Ovary (tissue), 9 donors: ENCODE measurements around the gene SH3RF3. TPM values are rescaled to one million over a fixed set of nuclear protein-coding genes. Genes with fewer than 3 reads are reported as not detected.

Source experiments
- DNase-seq, 5 donors: peaks; one replicate each; pipeline ENCODE4 v3.0.0-alpha.2; 2019 to 2020
- H3K27ac ChIP-seq, 2 donors: fragments of 200-600 bp; one replicate each; pipeline versions ENCODE4 v1.5.1 to v1.8.0; 2019 to 2022
- H3K27me3 ChIP-seq: fragments of 200-600 bp; one replicate; pipeline ENCODE4 v1.8.0; 2022
- H3K36me3 ChIP-seq: fragments of 200-600 bp; sonication (generic); one replicate; pipeline ENCODE4 v1.5.1; 2019
- H3K4me1 ChIP-seq: one replicate; pipeline ENCODE4 v1.8.1; 2013; ENCODE audit warnings: mild to moderate bottlenecking, moderate library complexity; ENCODE audit not compliant: insufficient read depth
- H3K4me3 ChIP-seq: fragments of 200-600 bp; sonication (generic); one replicate; pipeline ENCODE4 v1.5.1; 2017
- H3K9me3 ChIP-seq, 2 donors: fragments of 200-600 bp in 1 of 2; sonication (generic) in 1 of 2; one replicate each; pipeline versions ENCODE4 v1.5.1 to v1.8.1; 2013 to 2019; ENCODE audit warnings: mild to moderate bottlenecking in 1 of 2, moderate library complexity in 1 of 2
- EP300 ChIP-seq: sonication (generic); formaldehyde crosslinking; IDR thresholded peaks from one replicate; pipeline ENCODE4 v1.6.1; 2017; ENCODE audit warnings: antibody characterized with exemption
- POLR2A ChIP-seq: fragments of 450-650 bp; IDR thresholded peaks from one replicate; pipeline ENCODE4 v1.6.1; 2017; ENCODE audit warnings: antibody characterized with exemption, mild to moderate bottlenecking, moderate library complexity
- WGBS, 3 donors: extraction: QIAGEN DNeasy Blood & Tissue Kit in 1 of 3; methylation state at CpG; one replicate each; pipeline versions ENCODE4 v1.1.5 to v1.1.7; 2013 to 2017; 5-methylcytosine and 5-hydroxymethylcytosine counted together
- intact Hi-C, 4 donors: fragments of 100-400 bp; cut with DNase I; formaldehyde crosslinking; loops; one replicate each; pipeline versions ENCODE4 v1.11.0 to v1.15.1; 2022 to 2023
- polyA plus RNA-seq, 2 donors: library from polyadenylated mRNA; stranded (reverse); fragments of 200-250 nt in 1 of 2; fragments of 350-450 nt in 1 of 2; fragmentation: Illumina TruSeq in 1 of 2; extraction: RNeasy Lipid Tissue Mini Kit (QIAGEN cat#74804) in 1 of 2; gene quantifications; one replicate each; pipeline ENCODE4 v1.2.3, GENCODE V29; 2013 to 2014
- total RNA-seq, 7 donors: library from RNA; depleted of rRNA in 2 of 7; stranded (reverse); fragments of >200 nt in 2 of 7; fragmentation: NEBNext Ultra II Directional in 3 of 7; extraction: Animal tissue kit (Norgen Biotek cat#: 25700) in 3 of 7; gene quantifications; one replicate each; pipeline versions ENCODE4 v1.1.0 to v1.2.4, GENCODE V29; 2016 to 2023
- TF ChIP-seq, protein P1 (sequence below), 3 donors: fragments of 450-650 bp in 2 of 3; fragments of 200-600 bp in 1 of 3; IDR thresholded peaks; one replicate each; pipeline versions ENCODE4 v1.5.1 to v1.8.0; 2016 to 2022; ENCODE audit warnings: antibody characterized with exemption in 3 of 3, mild to moderate bottlenecking in 1 of 3
- donor health status: DM: no; HTN: no; CAD: no; lungs with moderate emphysema.
- donor health status: DM: no; HTN: no; CAD: no.
- donor health status: Bipolar disorder and iron deficiency.
- donor health status: DM: yes; HTN: yes; CAD: no.
- donor health status: DM: no; HTN: no; CAD: no.
- donor health status: DM: yes; HTN: yes; CAD: no.

SH3RF3 gene
- total and polyA plus RNA-seq, 9 donors, result 2.7 to 10.1 (median 4.5) TPM

GRCh38 chr2:109511168-109511567 lies 382.2 kb downstream of the SH3RF3 start:
- DNase-seq, result no peak
- Histone ChIP-seq H3K9me3 (no peaks in the 10 kb centered on the region), H3K4me1 (peaks cover 10% of the 10 kb centered on the region), H3K4me3 (no peak overlapping the region), H3K27ac (no peak overlapping the region), H3K27me3 (no peaks in the 10 kb centered on the region), H3K36me3 (no peaks in the 10 kb centered on the region)
- intact Hi-C loops, result loop anchor here in 2 of 4 donors (2.0 to 5.0 kb wide), 2 partner anchors 384 kb away; partner anchors contain the start of gene SH3RF3 (in 1 of the 2)
- no peak for TF ChIP-seq POLR2A
- no peak for TF ChIP-seq EP300
- TF ChIP-seq, protein P1, sequence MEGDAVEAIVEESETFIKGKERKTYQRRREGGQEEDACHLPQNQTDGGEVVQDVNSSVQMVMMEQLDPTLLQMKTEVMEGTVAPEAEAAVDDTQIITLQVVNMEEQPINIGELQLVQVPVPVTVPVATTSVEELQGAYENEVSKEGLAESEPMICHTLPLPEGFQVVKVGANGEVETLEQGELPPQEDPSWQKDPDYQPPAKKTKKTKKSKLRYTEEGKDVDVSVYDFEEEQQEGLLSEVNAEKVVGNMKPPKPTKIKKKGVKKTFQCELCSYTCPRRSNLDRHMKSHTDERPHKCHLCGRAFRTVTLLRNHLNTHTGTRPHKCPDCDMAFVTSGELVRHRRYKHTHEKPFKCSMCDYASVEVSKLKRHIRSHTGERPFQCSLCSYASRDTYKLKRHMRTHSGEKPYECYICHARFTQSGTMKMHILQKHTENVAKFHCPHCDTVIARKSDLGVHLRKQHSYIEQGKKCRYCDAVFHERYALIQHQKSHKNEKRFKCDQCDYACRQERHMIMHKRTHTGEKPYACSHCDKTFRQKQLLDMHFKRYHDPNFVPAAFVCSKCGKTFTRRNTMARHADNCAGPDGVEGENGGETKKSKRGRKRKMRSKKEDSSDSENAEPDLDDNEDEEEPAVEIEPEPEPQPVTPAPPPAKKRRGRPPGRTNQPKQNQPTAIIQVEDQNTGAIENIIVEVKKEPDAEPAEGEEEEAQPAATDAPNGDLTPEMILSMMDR (IDR thresholded peaks at IDR 0.05), result no peak
- WGBS, 3 donors, result 74 to 87% (median 81%) methylated on average over 3 of the region's 3 CpGs

DNA sequence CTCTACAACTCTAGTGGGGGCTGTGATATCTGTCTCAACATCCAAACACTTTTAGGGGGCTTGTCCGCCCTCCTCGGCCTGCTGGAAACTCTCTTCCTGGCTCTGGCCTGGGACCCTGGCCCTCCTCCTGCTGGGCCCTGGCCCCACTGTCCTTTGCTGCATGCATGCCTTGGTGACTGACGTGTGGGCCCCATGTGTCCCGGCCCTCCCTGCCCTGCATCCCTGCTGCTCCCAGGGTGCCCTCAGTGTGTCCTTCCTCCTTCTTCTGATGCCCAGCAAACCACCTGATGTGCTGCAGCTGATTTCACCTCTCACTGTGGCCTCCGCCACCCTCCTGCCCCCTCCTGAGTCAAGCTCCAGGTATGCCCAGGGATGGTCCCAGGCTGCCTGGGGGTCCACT lies 383.1 kb downstream of the SH3RF3 start:
- H3K27ac ChIP-seq, result no peak overlapping the region
- no peaks in the 10 kb centered on the region for H3K36me3 ChIP-seq
- H3K27me3 ChIP-seq, result no peaks in the 10 kb centered on the region
- TF ChIP-seq, protein P1 (IDR thresholded peaks at IDR 0.05), result no peak
- no peak for TF ChIP-seq POLR2A
- no peak for TF ChIP-seq EP300
- intact Hi-C loops, result loop anchor here in 1 of 4 donors (5.0 kb wide), 1 partner anchor 385 kb away; the partner anchor contains the start of gene SH3RF3
- H3K9me3 ChIP-seq, result no peaks in the 10 kb centered on the region
- no peak overlapping the region for H3K4me3 ChIP-seq
- DNase-seq, result no peak
- peaks cover 10% of the 10 kb centered on the region for H3K4me1 ChIP-seq
- WGBS, 3 donors, result 73 to 90% (median 77%) methylated on average over 5 of the region's 5 CpGs

DNA sequence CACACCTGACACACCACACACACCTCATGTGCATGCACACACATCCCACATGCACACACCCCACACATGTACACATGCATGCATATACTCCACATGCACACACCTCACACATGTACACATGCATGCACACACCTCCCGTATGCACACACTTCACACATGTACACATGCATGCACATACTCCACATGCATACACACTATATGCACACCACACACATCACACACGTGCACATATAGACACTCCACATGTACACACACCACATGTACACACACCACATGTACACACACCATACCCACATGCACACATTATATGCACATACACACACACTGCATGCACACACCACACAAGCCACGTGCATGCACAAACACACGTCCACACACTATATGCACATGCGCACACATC lies 384.2 kb downstream of the SH3RF3 start:
- H3K36me3 ChIP-seq, result no peaks in the 10 kb centered on the region
- no peaks in the 10 kb centered on the region for H3K9me3 ChIP-seq
- H3K4me1 ChIP-seq, result peaks cover 10% of the 10 kb centered on the region
- no peaks in the 10 kb centered on the region for H3K27me3 ChIP-seq
- no peak overlapping the region for H3K27ac ChIP-seq
- DNase-seq, result no peak
- intact Hi-C loops, result loop anchor here in 1 of 4 donors (5.0 kb wide), 1 partner anchor 386 kb away; the partner anchor contains the start of gene SH3RF3
- H3K4me3 ChIP-seq, result no peak overlapping the region
- WGBS, 3 donors, result 94% methylated on average over 5 of the region's 5 CpGs
- TF ChIP-seq EP300 (no peak), POLR2A (no peak)
- TF ChIP-seq, protein P1 (IDR thresholded peaks at IDR 0.05), result no peak

DNA sequence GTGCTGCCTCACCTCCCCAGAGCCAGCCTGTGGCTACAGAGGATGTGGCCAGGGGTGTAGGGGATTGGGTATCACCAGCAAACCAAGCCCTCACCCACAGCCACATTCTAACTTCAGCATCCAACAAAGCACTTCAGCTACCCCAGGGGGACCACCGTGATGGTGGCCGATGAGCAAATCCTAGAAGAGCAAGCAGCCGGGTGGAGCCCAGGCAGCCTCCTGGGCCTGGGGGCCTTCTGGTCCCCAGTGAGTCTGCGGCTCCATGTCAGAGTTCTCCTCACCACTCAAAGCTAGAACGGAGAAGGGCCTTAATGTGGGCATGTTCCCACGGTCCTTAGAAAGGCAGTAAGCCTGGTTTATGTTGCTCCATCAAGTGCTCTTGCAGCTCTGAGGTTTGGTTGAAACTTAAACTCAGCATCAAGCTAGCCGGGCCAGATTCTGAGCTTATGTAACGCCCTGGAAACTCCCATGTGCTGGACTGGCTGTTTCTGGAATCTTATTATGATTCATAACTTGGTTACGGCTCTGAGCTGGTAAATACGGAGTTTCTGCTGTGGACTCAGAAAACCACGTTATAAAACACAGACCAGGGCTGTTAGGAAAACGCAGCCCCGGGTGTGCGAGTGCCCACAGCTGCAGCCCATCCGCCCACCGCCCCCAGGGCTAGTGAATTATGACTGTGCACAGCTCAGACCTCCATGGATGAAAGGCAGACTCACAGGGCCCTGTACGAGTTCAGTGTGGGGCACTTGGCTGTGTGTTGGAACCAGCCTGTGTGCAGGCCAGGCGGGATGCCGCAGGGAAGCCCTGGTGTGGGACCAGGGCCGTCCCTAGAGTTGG lies 385.0 kb downstream of the SH3RF3 start:
- peak in 4 of 5 donors; percentile 35 to 71 (median 59) for DNase-seq
- intact Hi-C loops, result loop anchor here in 1 of 4 donors (5.0 kb wide), 1 partner anchor 387 kb away; the partner anchor contains the start of gene SH3RF3
- peaks cover 10% of the 10 kb centered on the region for H3K4me1 ChIP-seq
- H3K36me3 ChIP-seq, result no peaks in the 10 kb centered on the region
- WGBS, 3 donors, result 20 to 26% (median 26%) methylated on average over 18 to 20 of the region's 20 CpGs
- TF ChIP-seq, protein P1 (IDR thresholded peaks at IDR 0.05), result no peak
- TF ChIP-seq POLR2A (no peak), EP300 (no peak)
- H3K27me3 ChIP-seq, result no peaks in the 10 kb centered on the region
- no peaks in the 10 kb centered on the region for H3K9me3 ChIP-seq
- H3K27ac ChIP-seq, result peak overlapping the region; percentile 55 to 61
- H3K4me3 ChIP-seq, result no peak overlapping the region
